Muscle of leg (tissue), 11 donors: ENCODE measurements around the gene TAF10. TPM values are rescaled to one million over a fixed set of nuclear protein-coding genes. Genes with fewer than 3 reads are reported as not detected.
A peak's percentile ranks its signal among the peaks of the same experiment; 100 is the strongest.

Experiments used
- DNase-seq: peaks from one replicate; pipeline ENCODE4 v3.0.0; 2013
- H3K27ac ChIP-seq: one replicate; pipeline ENCODE4 v1.5.1; 2013; ENCODE audit warnings: mild to moderate bottlenecking, low read length, control low read depth
- H3K27me3 ChIP-seq: one replicate; pipeline ENCODE4 v1.6.1; 2013; ENCODE audit warnings: low read length; ENCODE audit not compliant: control insufficient read depth, insufficient read depth
- H3K36me3 ChIP-seq: one replicate; pipeline ENCODE4 v1.6.1; 2013; ENCODE audit warnings: low read length; ENCODE audit not compliant: control insufficient read depth, insufficient read depth
- H3K4me1 ChIP-seq: one replicate; pipeline ENCODE4 v1.6.1; 2013; ENCODE audit warnings: low read length; ENCODE audit not compliant: control insufficient read depth, insufficient read depth
- H3K4me3 ChIP-seq: one replicate; pipeline ENCODE4 v1.5.1; 2013; ENCODE audit warnings: low read length, control low read depth
- H3K9me3 ChIP-seq: replicated peaks from 2 replicates; pipeline ENCODE4 v1.6.1; 2013; ENCODE audit warnings: low read depth, low read length; ENCODE audit not compliant: control insufficient read depth
- WGBS: methylation state at CpG from one replicate; pipeline ENCODE4 v1.1.5; 2013; ENCODE audit warnings: missing lambda C conversion rate; ENCODE audit not compliant: insufficient coverage; 5-methylcytosine and 5-hydroxymethylcytosine counted together
- polyA plus RNA-seq, 8 donors: library from polyadenylated mRNA; unstranded; fragments of 120-200 nt; gene quantifications; one replicate each; pipeline versions ENCODE4 v1.2.1 to v1.2.3, GENCODE V29; 2013; ENCODE audit warnings: inconsistent platforms in 1 of 8, low replicate concordance in 1 of 8; ENCODE audit not compliant: insufficient read length in 8 of 8, insufficient read depth in 1 of 8
- total RNA-seq: library from RNA; stranded (reverse); fragments of 120-200 nt; gene quantifications from one replicate; pipeline ENCODE4 v1.2.4, GENCODE V29; 2013

The TAF10 gene
- total and polyA plus RNA-seq, 9 donors, result 76.3 to 128 (median 106) TPM

DNA sequence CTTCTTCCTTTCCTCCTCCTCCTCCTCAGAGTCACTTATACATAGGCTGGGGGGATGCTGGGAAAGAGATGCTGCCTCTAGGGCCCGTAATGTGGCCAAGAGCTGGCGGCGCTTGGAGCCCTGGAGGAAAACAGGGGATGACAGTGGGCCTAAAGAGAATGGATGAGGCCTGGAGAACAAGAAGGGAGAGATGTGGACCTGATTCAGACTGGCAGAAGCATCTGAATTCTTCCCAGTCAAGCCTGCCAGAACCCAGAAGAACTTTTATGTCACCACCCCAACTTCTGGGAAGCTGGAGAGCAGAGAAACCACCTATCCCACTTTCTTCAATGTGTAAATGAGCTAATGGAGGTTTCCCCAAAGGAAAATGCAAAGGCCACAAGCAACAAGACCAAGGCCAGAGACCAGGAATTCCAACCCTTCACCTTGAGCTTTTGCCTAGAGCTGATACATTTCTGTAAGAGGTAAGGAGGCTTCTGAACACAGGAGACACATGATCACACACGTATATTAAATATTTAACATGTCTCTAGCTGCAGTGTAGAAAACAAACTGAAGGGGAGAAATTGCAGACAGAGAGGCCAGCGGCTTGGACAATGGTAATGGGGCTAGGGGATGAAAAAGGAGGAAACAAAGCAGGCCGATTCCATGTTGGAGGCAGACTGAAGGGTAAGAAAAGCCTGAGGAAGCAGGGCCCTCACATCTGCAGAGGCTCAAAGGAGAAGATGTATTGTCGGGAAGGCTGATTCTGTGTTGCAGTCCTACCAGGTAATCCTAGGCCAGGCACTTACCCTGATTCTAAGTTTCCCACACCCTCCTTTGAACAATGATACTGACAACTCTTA lies 9.7 kb downstream of the TAF10 start:
- no peaks in the 10 kb centered on the region for H3K9me3 ChIP-seq
- no peak for DNase-seq
- peaks cover 40% of the 10 kb centered on the region for H3K4me1 ChIP-seq
- 88% methylated on average over 5 of the region's 7 CpGs for WGBS
- no peaks in the 10 kb centered on the region for H3K27me3 ChIP-seq
- H3K27ac ChIP-seq, result peak overlapping the region; percentile 90
- peak overlapping the region; percentile 98 for H3K4me3 ChIP-seq
- H3K36me3 ChIP-seq, result peaks cover 53% of the 10 kb centered on the region

DNA sequence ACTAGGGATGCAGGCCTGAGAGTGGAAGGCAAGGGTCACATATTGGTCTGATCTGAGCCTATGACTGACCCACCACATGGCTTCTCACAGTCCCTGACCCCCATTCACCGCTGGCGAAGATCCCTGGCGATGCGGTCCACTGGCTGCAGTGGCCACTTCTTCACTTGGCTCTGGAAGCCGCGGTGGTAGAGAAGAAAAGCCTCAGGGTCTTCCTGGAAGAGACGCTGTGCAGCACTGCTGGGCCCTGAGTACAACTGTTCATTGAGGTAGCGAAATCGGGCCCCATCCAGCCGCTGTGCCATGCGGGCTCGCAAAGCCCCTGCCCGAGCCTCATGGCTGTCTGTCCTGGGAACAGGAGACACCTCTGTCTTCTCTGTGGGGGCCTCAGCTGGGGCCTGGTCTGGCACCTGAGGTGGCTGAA lies 11.0 kb downstream of the TAF10 start:
- Histone ChIP-seq H3K36me3 (peaks cover 51% of the 10 kb centered on the region), H3K27ac (no peak overlapping the region), H3K4me3 (no peak overlapping the region), H3K4me1 (peaks cover 30% of the 10 kb centered on the region), H3K9me3 (no peaks in the 10 kb centered on the region), H3K27me3 (no peaks in the 10 kb centered on the region)
- 93% methylated on average over 13 of the region's 13 CpGs for WGBS
- no peak for DNase-seq

DNA sequence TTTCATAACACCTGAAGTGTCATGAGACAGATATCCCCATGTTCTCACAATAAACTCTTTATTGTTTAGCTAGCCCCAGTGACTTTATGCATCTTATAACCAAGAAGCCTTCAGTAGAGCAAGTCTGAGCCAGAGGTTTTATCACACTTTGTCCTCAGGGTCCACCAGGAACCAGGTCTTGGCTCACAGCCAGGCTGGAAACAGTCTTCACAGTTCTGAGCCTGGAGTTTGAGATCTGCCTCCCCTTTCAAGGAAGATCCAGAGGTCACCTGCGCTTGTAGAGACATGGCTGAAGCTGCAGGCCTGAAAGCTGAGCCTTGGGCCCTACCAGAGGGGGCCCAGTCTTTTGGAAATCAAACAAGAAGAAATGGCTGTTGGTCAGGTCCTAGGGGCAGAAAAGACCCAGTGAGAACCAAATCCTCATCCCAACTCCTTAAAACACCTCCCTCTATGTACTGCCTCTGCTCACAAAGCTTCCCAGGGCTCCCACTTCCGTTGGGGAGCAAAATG lies 12.1 kb downstream of the TAF10 start:
- no peak for DNase-seq
- WGBS, result 87% methylated on average over 2 of the region's 2 CpGs
- Histone ChIP-seq H3K36me3 (peaks cover 51% of the 10 kb centered on the region), H3K4me3 (no peak overlapping the region), H3K4me1 (peaks cover 22% of the 10 kb centered on the region), H3K9me3 (no peaks in the 10 kb centered on the region), H3K27me3 (no peaks in the 10 kb centered on the region), H3K27ac (no peak overlapping the region)

DNA sequence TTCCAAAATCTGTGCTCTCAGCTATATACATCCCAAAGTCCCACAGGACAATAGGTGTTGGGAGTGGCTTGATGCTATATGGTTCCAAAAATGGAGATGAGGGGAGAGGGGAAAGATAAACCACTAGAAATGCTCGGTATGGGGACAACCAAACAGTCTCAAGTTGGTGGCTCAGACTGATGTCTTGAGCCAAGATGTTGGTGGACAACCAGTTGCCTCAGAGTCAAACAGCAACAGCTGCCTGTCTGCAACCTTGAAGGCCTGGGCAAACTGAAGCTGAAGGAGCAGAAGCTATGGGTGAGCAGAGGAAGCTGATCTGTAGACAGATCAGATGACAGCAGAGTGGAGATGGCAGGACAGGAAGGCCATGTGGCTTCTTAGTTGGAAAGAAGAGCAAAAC lies 12.6 kb downstream of the TAF10 start:
- peak; percentile 14 for DNase-seq
- H3K4me1 ChIP-seq, result peaks cover 20% of the 10 kb centered on the region
- no peak overlapping the region for H3K4me3 ChIP-seq
- no peaks in the 10 kb centered on the region for H3K27me3 ChIP-seq
- 69% methylated on average over 1 of the region's 1 CpG for WGBS
- H3K36me3 ChIP-seq, result peaks cover 55% of the 10 kb centered on the region
- no peak overlapping the region for H3K27ac ChIP-seq
- no peaks in the 10 kb centered on the region for H3K9me3 ChIP-seq

DNA sequence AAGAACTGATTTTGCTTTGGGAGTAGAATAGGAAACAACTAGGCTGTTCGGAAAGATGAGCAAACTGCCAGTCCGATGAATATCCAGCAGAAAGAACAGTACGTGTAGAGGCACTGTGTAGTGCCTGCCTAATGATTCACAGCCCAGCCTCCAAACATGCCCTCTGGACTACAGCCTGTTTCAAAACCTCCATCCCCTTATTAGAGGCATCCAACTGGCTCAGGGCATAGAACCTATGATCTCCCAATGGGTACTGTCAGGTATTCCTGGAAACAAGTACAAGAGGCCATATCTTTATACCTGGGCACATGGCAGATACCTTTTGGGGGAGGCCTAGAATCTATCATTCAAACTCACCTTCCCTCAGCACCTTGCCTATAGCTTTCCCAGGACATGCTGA lies 13.5 kb downstream of the TAF10 start:
- H3K36me3 ChIP-seq, result peaks cover 60% of the 10 kb centered on the region
- no peak overlapping the region for H3K4me3 ChIP-seq
- H3K27ac ChIP-seq, result no peak overlapping the region
- H3K27me3 ChIP-seq, result no peaks in the 10 kb centered on the region
- 100% methylated on average over 2 of the region's 3 CpGs for WGBS
- DNase-seq, result no peak
- no peaks in the 10 kb centered on the region for H3K9me3 ChIP-seq
- H3K4me1 ChIP-seq, result peaks cover 20% of the 10 kb centered on the region

DNA sequence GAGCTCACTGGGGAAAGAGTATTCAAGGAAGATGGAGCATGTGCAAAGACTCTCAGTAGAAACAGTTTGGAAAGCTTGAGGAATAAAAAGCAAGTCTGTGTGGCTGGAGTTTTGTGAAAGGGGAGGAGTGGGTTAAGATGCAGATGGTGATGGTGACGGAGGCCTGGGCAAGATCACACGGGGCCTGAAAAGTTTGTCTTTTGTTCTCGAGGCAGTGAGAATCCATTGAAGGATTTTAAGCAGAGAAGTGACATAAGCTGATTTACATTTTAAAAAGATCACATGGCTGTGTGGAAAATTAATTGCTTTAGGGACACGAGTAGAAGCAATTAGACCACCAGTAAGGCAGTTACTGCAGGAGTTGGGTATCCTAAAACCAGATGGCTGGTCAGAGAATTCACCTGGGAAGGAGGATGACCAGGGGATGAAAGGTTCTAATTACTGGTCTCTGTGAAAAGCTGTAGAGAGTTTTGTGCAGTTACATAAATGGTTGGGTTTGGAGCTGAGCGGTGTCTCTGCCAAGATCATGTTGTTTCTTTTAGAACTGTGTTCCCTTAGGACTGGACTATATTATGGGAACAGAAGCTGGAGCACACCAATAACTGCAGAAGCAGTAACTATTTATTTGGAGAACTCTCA lies 15.7 kb downstream of the TAF10 start:
- Histone ChIP-seq H3K36me3 (peaks cover 60% of the 10 kb centered on the region), H3K4me3 (no peak overlapping the region), H3K27ac (peak overlapping the region; percentile 11), H3K9me3 (no peaks in the 10 kb centered on the region), H3K27me3 (no peaks in the 10 kb centered on the region), H3K4me1 (peaks cover 7% of the 10 kb centered on the region)
- 25% methylated on average over 4 of the region's 5 CpGs for WGBS
- peak; percentile 45 for DNase-seq

DNA sequence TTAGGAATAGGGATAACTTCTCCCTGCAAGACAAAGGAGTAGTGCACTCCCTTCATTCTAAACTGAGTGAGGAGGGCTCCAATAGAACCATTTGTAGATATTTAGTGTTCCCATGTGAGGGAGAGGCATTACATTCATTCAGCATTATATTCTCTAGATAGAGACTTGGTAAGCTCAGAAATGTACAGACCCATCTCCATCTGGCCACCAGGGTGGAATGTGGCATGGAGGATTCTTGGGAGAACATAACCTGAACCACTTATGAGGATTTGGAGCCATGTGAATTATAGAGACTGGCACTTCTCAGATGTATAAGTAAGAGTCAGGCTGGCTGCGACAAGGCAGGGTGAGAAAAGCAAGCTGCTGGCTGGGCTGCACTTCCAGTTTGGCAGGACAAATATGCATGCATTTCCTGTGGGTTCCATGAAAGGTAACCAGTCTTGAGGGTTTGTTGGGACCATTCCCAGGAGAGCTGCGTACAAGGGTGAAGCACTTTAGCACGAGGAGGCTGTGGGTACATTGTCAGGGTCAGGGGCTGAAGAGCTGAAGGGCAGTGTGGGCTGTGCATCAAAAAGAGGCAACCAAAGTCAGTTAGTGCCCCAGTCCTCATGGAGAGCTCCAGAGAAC lies 17.8 kb downstream of the TAF10 start:
- no peak overlapping the region for H3K27ac ChIP-seq
- peaks cover 39% of the 10 kb centered on the region for H3K36me3 ChIP-seq
- no peak overlapping the region for H3K4me3 ChIP-seq
- 90% methylated on average over 3 of the region's 3 CpGs for WGBS
- no peaks in the 10 kb centered on the region for H3K27me3 ChIP-seq
- no peaks in the 10 kb centered on the region for H3K9me3 ChIP-seq
- no peak for DNase-seq
- peaks cover 2% of the 10 kb centered on the region for H3K4me1 ChIP-seq

DNA sequence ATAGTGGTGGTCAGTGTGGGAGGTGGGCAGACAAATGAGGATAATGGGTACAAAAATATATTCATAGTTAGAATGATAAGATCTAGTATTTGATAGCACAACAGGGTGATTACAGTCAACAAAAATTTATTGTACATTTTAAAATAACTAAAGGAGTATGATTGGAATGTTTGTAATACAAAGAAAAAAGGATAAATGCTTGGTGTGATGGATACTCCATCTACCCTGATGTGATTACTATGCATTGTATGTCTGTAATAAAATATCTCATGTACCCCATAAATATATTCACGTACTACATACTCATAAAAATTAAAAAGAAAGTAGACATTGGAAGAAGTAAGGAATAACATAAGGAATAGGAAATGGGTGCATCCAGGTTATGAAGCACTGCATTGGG lies 24.0 kb downstream of the TAF10 start:
- Histone ChIP-seq H3K27me3 (no peaks in the 10 kb centered on the region), H3K36me3 (peaks cover 6% of the 10 kb centered on the region), H3K27ac (no peak overlapping the region), H3K9me3 (peaks cover 14% of the 10 kb centered on the region), H3K4me3 (no peak overlapping the region), H3K4me1 (no peaks in the 10 kb centered on the region)
- no CpG with 5 or more reads among the region's 1 CpG for WGBS
- no peak for DNase-seq

DNA sequence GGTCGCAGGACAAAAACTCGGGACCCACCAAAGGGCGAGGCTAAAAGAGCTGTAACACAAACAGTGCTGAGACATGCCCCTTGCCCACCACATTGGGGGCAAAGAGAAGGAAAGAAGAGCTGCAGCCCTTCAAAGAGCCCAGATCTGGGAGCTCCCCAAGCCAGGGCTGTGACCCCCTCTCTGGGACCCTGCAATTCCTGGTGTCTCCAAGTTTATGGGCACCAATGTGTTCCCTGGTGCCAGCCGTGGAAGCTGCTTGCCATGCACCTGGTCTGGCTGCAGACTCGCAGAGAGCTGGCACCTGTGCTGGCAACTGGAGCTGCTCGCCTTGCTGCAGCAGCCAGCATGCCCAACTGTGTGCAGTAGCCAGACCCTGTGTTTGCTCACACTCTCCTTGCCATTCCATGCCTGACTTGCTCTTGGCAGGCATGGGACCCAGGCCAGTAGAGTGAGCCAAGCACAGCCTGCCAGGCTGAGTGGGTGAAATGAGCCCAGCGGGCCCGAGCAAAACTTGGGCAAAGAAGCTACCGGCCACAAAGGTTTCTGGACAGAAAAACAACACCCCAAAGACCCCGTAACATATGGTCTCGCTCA lies 24.6 kb downstream of the TAF10 start:
- DNase-seq, result no peak
- 84% methylated on average over 5 of the region's 11 CpGs for WGBS
- Histone ChIP-seq H3K4me1 (no peaks in the 10 kb centered on the region), H3K27ac (no peak overlapping the region), H3K36me3 (peaks cover 6% of the 10 kb centered on the region), H3K27me3 (no peaks in the 10 kb centered on the region), H3K4me3 (no peak overlapping the region), H3K9me3 (peaks cover 14% of the 10 kb centered on the region)
